GM12878 (cell line): ENCODE results near the gene ARSJ. TPM values are rescaled to one million over a fixed set of nuclear protein-coding genes. Genes with fewer than 3 reads are reported as not detected.

Experiments
- ATAC-seq: fragments of 200-7000 bp; cut with Tn5 transposase; 3 replicates; pipeline ENCODE4 v1.9.1; 2020; ENCODE audit warnings: mild to moderate bottlenecking, moderate library complexity
- BruUV-seq: library from RNA; stranded (reverse); fragments of 400-500 nt; replicated peaks from 2 replicates; lab custom pipeline; 2021; lab: Mats Ljungman, UMichigan
- CTCF ChIA-PET: fragments of 300-600 bp; sonication (Branson Sonifier 250); formaldehyde crosslinking; extraction: SDS; loops from one replicate; lab custom pipeline; 2021; ENCODE audit warnings: inconsistent platforms; lab: Yijun Ruan, JAX
- POLR2A ChIA-PET: fragments of 350-600 bp; formaldehyde crosslinking; extraction: SDS; loops from one replicate; lab custom pipeline; 2021; ENCODE audit warnings: inconsistent platforms; lab: Charles Lee
- RAD21 ChIA-PET: fragments of 300-600 bp; sonication (Branson Sonifier 250); formaldehyde crosslinking; loops from one replicate; lab custom pipeline; 2023; ENCODE audit warnings: antibody characterized with exemption; ENCODE audit not compliant: unreplicated experiment; lab: Charles Lee
- SMC1A ChIA-PET: fragments of 300-600 bp; sonication (Branson Sonifier 250); formaldehyde crosslinking; loops from one replicate; lab custom pipeline; 2023; ENCODE audit not compliant: unreplicated experiment, uncharacterized antibody; lab: Charles Lee
- DNase-seq: peaks from one replicate; pipeline ENCODE4 v3.0.0-alpha.2; 2011; ENCODE audit warnings: low read depth, low spot score
- FAIRE-seq: peaks from 3 replicates; lab custom pipeline; 2011; peaks lifted over from hg19 to GRCh38; lab: Jason Lieb, UNC
- H2AFZ ChIP-seq: 2 replicates; pipeline ENCODE4 v1.6.0; 2011; ENCODE audit warnings: low read depth, low read length, control low read depth; ENCODE audit not compliant: control insufficient read depth
- H3K27ac ChIP-seq: 2 replicates; pipeline ENCODE4 v1.5.1; 2011; ENCODE audit warnings: control low read depth; ENCODE audit not compliant: control insufficient read depth, insufficient read depth
- H3K27me3 ChIP-seq, 2 experiments: replicated peaks in 1 of 2; 2 replicates each; pipeline versions ENCODE4 v1.6.0 to v1.6.1; 2011; ENCODE audit warnings: low read length in 1 of 2; ENCODE audit not compliant: control insufficient read depth in 2 of 2, insufficient read depth in 2 of 2
- H3K36me3 ChIP-seq, 2 experiments: 2 replicates each; pipeline ENCODE4 v1.5.1; 2011; ENCODE audit warnings: low read length in 1 of 2; ENCODE audit not compliant: control insufficient read depth in 2 of 2, insufficient read depth in 2 of 2
- H3K4me1 ChIP-seq: 2 replicates; pipeline ENCODE4 v1.6.1; 2011; ENCODE audit warnings: mild to moderate bottlenecking, low read length, moderate library complexity, mixed read lengths; ENCODE audit not compliant: control insufficient read depth, insufficient read depth
- H3K4me2 ChIP-seq: 2 replicates; pipeline ENCODE4 v1.6.0; 2011; ENCODE audit warnings: control low read depth; ENCODE audit not compliant: control insufficient read depth, insufficient read depth
- H3K4me3 ChIP-seq: fragments of 200-600 bp; sonication (generic); 2 replicates; pipeline ENCODE4 v1.5.1; 2016
- H3K79me2 ChIP-seq: 2 replicates; pipeline ENCODE4 v1.6.0; 2011; ENCODE audit warnings: low read length; ENCODE audit not compliant: control insufficient read depth, insufficient read depth
- H3K9ac ChIP-seq: 2 replicates; pipeline ENCODE4 v1.8.0; 2011; ENCODE audit warnings: low read length, control low read depth, mixed read lengths; ENCODE audit not compliant: control insufficient read depth, insufficient read depth
- H3K9me3 ChIP-seq: replicated peaks from 3 replicates; pipeline ENCODE4 v1.5.1; 2011; ENCODE audit warnings: mild to moderate bottlenecking, low read length; ENCODE audit not compliant: control insufficient read depth, insufficient read depth
- H4K20me1 ChIP-seq: 2 replicates; pipeline ENCODE4 v1.6.0; 2011; ENCODE audit not compliant: control insufficient read depth, insufficient read depth
- ATF7 ChIP-seq: fragments of 450-650 bp; IDR thresholded peaks from 2 replicates; pipeline ENCODE4 v1.6.1; 2016; ENCODE audit warnings: low read depth, mild to moderate bottlenecking
- CEBPB ChIP-seq, 2 experiments: fragments of 150-350 bp in 1 of 2; IDR thresholded peaks; 2 replicates each; pipeline ENCODE4 v1.6.1; 2012 to 2014; ENCODE audit warnings: low read depth in 2 of 2, low read length in 2 of 2, borderline replicate concordance in 1 of 2, inconsistent platforms in 1 of 2
- CHD1 ChIP-seq: IDR thresholded peaks from 2 replicates; pipeline ENCODE4 v1.6.1; 2012; ENCODE audit warnings: low read depth, low read length, improper control_type of control experiment
- CHD2 ChIP-seq: IDR thresholded peaks from 2 replicates; pipeline ENCODE4 v1.6.1; 2011; ENCODE audit warnings: low read depth, low read length, improper control_type of control experiment, borderline replicate concordance
- DPF2 ChIP-seq: fragments of 450-650 bp; IDR thresholded peaks from 2 replicates; pipeline ENCODE4 v1.6.1; 2017; ENCODE audit warnings: mild to moderate bottlenecking
- E4F1 ChIP-seq: fragments of 450-650 bp; IDR thresholded peaks from 2 replicates; pipeline ENCODE4 v1.6.1; 2018; ENCODE audit warnings: borderline replicate concordance, mild to moderate bottlenecking; ENCODE audit not compliant: partially characterized antibody
- IKZF2 ChIP-seq, 2 experiments: fragments of 450-650 bp; IDR thresholded peaks; 2 replicates each; pipeline ENCODE4 v1.6.1; 2017; ENCODE audit warnings: mild to moderate bottlenecking in 2 of 2, moderate library complexity in 2 of 2
- JUNB ChIP-seq: IDR thresholded peaks from 2 replicates; pipeline ENCODE4 v1.6.1; 2016; ENCODE audit warnings: antibody characterized with exemption, mild to moderate bottlenecking
- MTA3 ChIP-seq: IDR thresholded peaks from 2 replicates; pipeline ENCODE4 v1.6.1; 2012; ENCODE audit warnings: low read length, inconsistent platforms, borderline replicate concordance
- NFYA ChIP-seq: IDR thresholded peaks from 2 replicates; pipeline ENCODE4 v1.6.1; 2011; ENCODE audit warnings: low read depth, mild to moderate bottlenecking, low read length, improper control_type of control experiment, borderline replicate concordance
- NR2C2 ChIP-seq: IDR thresholded peaks from 2 replicates; pipeline ENCODE4 v1.6.1; 2011; ENCODE audit warnings: borderline replicate concordance, low read depth; ENCODE audit not compliant: control insufficient read depth, insufficient read length
- POLR2A ChIP-seq: IDR thresholded peaks from 2 replicates; pipeline ENCODE4 v1.6.1; 2011; ENCODE audit warnings: low read depth, mild to moderate bottlenecking, low read length
- SIN3A ChIP-seq: IDR thresholded peaks from 2 replicates; pipeline ENCODE4 v1.6.1; 2012; ENCODE audit warnings: low read depth, low read length, improper control_type of control experiment
- SMAD1 ChIP-seq: fragments of 450-650 bp; IDR thresholded peaks from 2 replicates; pipeline ENCODE4 v1.6.1; 2018; ENCODE audit warnings: mild to moderate bottlenecking, low read depth; ENCODE audit not compliant: partially characterized antibody
- TCF7 ChIP-seq: IDR thresholded peaks from 2 replicates; pipeline ENCODE4 v1.6.1; 2014; ENCODE audit warnings: antibody characterized with exemption, borderline replicate concordance
- ZBTB33 ChIP-seq: fragments of 450-650 bp; IDR thresholded peaks from 2 replicates; pipeline ENCODE4 v1.6.1; 2017; ENCODE audit warnings: mild to moderate bottlenecking
- WGBS: methylation state at CpG from one replicate; pipeline ENCODE4 v1.1.6; 2016; ENCODE audit warnings: low lambda C conversion rate; ENCODE audit not compliant: insufficient replicate concordance, insufficient coverage; ENCODE audit errors: missing lambda C conversion rate; 5-methylcytosine and 5-hydroxymethylcytosine counted together
- in situ Hi-C: fragments of 300-500 bp; cut with MboI; formaldehyde crosslinking; loops from 9 replicates; pipeline ENCODE4 v1.14.3; 2018; ENCODE audit warnings: mixed read lengths
- intact Hi-C: fragments of 100-400 bp; cut with micrococcal nuclease; formaldehyde crosslinking; loops from one replicate; pipeline ENCODE4 v1.14.2; 2022; ENCODE audit not compliant: unreplicated experiment
- polyA plus RNA-seq, 11 experiments: library from polyadenylated mRNA; depleted of rRNA in 4 of 11; unstranded in 6 of 11; stranded (reverse) in 5 of 11; fragments of >200 nt; fragmentation: Nextera tagmentation in 4 of 11; fragmentation: Illumina TruSeq in 1 of 11; extraction: Ambion mirVana in 4 of 11; extraction: Trizol in 1 of 11; gene quantifications; 1 replicate in 1 of 11; 2 replicates in 10 of 11; pipeline versions ENCODE4 v1.2.1 to v1.2.3, GENCODE V29; 2011 to 2016; ENCODE audit warnings: inconsistent platforms in 2 of 11, missing spikeins in 2 of 11, low read depth in 1 of 11
- total RNA-seq, 4 experiments: library from RNA; depleted of rRNA in 3 of 4; stranded (reverse); fragments of >200 nt in 3 of 4; fragmentation: Illumina TruSeq in 1 of 4; extraction: Trizol in 1 of 4; gene quantifications; 2 replicates each; pipeline versions ENCODE4 v1.2.1 to v1.2.3, GENCODE V29; 2013 to 2021

Gene ARSJ
- total and polyA plus RNA-seq, 10 of the 15 experiments (the other 5 are each of a cell fraction or from before 2014, with no cell fraction given): under 0.01 to 0.19 (median 0.04) TPM; not detected in 5

- Histone ChIP-seq H3K4me2 (no peak overlapping the region), H2AFZ (no peak overlapping the region), H3K4me1 (no peaks in the 10 kb centered on the region)
- TF ChIP-seq JUNB: no peak
- no peak for TF ChIP-seq CHD1
- no peak for TF ChIP-seq NFYA
- no peak for TF ChIP-seq SMAD1
- no peak for TF ChIP-seq MTA3
- no peak for TF ChIP-seq CHD2
- TF ChIP-seq, all 136 proteins: peak for 0
- no peak for DNase-seq
- H3K4me3 ChIP-seq: no peak overlapping the region
- ChIA-PET CTCF (interaction anchor here (0.7 to 1.3 kb wide), 3 partner anchors 12 to 34 kb away, joined by 3 read pairs; partner anchors contain the start of gene ARSJ), SMC1A (interaction anchor here (0.9 to 1.6 kb wide), 3 partner anchors 9 to 15 kb away, joined by 5 to 6 read pairs (median 5); no protein-coding TSS in a partner anchor), POLR2A (no interaction called here), RAD21 (no interaction called here)
- intact Hi-C loops (no loop called here), in situ Hi-C loops (no loop called here)
- no peaks in the 10 kb centered on the region for H3K36me3 ChIP-seq
- H3K79me2 ChIP-seq: no peaks in the 10 kb centered on the region
- H3K27me3 ChIP-seq: no peaks in the 10 kb centered on the region
- H3K27ac ChIP-seq: no peak overlapping the region
- no peak for FAIRE-seq
- H3K9ac ChIP-seq: no peak overlapping the region
- H3K9me3 ChIP-seq: peaks cover 2% of the 10 kb centered on the region; the same call in 2 of the 3 replicates
- BruUV-seq: no TSS peak
- ATAC-seq: no peak
- no peaks in the 10 kb centered on the region for H4K20me1 ChIP-seq
Observed at GRCh38 chr4:113967687-113968086, 11.8 kb downstream of the ARSJ start.

GRCh38 chr4:113962719-113963265, 16.7 kb downstream of the ARSJ start:
- no peak for ATAC-seq
- H3K9ac ChIP-seq: no peak overlapping the region
- FAIRE-seq: no peak
- H3K4me1 ChIP-seq: no peaks in the 10 kb centered on the region
- no peaks in the 10 kb centered on the region for H3K79me2 ChIP-seq
- in situ Hi-C loops: no loop called here
- H3K4me3 ChIP-seq: no peak overlapping the region
- RAD21 ChIA-PET: no interaction called here
- no TSS peak for BruUV-seq
- no peak overlapping the region for H3K4me2 ChIP-seq
- intact Hi-C loops: no loop called here
- no peaks in the 10 kb centered on the region; a peak in 1 of 4 replicates for H3K27me3 ChIP-seq
- CTCF ChIA-PET: no interaction called here
- H3K36me3 ChIP-seq: no peaks in the 10 kb centered on the region
- peaks cover 4% of the 10 kb centered on the region; the same call in 2 of the 3 replicates for H3K9me3 ChIP-seq
- no peak overlapping the region for H3K27ac ChIP-seq
- no peak overlapping the region for H2AFZ ChIP-seq
- POLR2A ChIA-PET: no interaction called here
- no peak for DNase-seq
- SMC1A ChIA-PET: interaction anchor here (1.4 to 2.2 kb wide), 2 partner anchors 9 to 109 kb away, joined by 3 to 10 read pairs; no protein-coding TSS in a partner anchor
- 34% methylated on average over 3 of the region's 3 CpGs for WGBS
- H4K20me1 ChIP-seq: no peaks in the 10 kb centered on the region
- no peak for TF ChIP-seq DPF2
- no peak for TF ChIP-seq E4F1
- TF ChIP-seq SIN3A: no peak
- no peak for TF ChIP-seq POLR2A
- TF ChIP-seq NR2C2: no peak
- TF ChIP-seq IKZF2 (IDR thresholded peaks at IDR 0.05): no peak
- TF ChIP-seq TCF7: no peak
- TF ChIP-seq JUNB: no peak
- no peak for TF ChIP-seq ATF7
- no peak for TF ChIP-seq ZBTB33
- no peak for TF ChIP-seq CEBPB (IDR thresholded peaks at IDR 0.05; ENCODE audit: borderline replicate concordance in 1 of 2, low read depth in 2 of 2, low read length in 2 of 2)
